MM.1S (cell line): Measurements from ENCODE around the gene MPZL2.

Experiments used
- DNase-seq: peaks from one replicate; pipeline ENCODE4 v3.0.0-alpha.2; 2015
- H2AFZ ChIP-seq: fragments of 300-600 bp; sonication (generic); 2 replicates; pipeline ENCODE4 v1.6.0; 2016; ENCODE audit warnings: antibody characterized with exemption, low read length
- H3F3A ChIP-seq: fragments of 300-600 bp; sonication (generic); 2 replicates; pipeline ENCODE4 v1.6.1; 2016; ENCODE audit warnings: mild to moderate bottlenecking, antibody characterized with exemption, low read length, moderate library complexity, mixed read lengths; ENCODE audit not compliant: insufficient read depth
- H3K27ac ChIP-seq: fragments of 300-600 bp; sonication (generic); 2 replicates; pipeline ENCODE4 v1.5.1; 2016; ENCODE audit warnings: mild to moderate bottlenecking, low read length
- H3K27me3 ChIP-seq: fragments of 300-600 bp; sonication (generic); replicated peaks from 2 replicates; pipeline ENCODE4 v1.6.0; 2016; ENCODE audit warnings: low read length; ENCODE audit not compliant: insufficient read depth
- H3K36me3 ChIP-seq: fragments of 300-600 bp; sonication (generic); replicated peaks from 2 replicates; pipeline ENCODE4 v1.6.1; 2016; ENCODE audit warnings: mild to moderate bottlenecking, low read length, mixed read lengths; ENCODE audit not compliant: insufficient read depth
- H3K4me1 ChIP-seq: fragments of 300-600 bp; sonication (generic); 2 replicates; pipeline ENCODE4 v1.6.1; 2016; ENCODE audit warnings: low read length, mixed read lengths
- H3K4me2 ChIP-seq: fragments of 300-600 bp; sonication (generic); 2 replicates; pipeline ENCODE4 v1.6.0; 2016; ENCODE audit warnings: low read depth, low read length
- H3K4me3 ChIP-seq: fragments of 300-600 bp; sonication (generic); 2 replicates; pipeline ENCODE4 v1.5.1; 2016; ENCODE audit warnings: low read length, mixed read lengths
- H3K79me2 ChIP-seq: fragments of 300-600 bp; sonication (generic); 2 replicates; pipeline ENCODE4 v1.6.1; 2016; ENCODE audit warnings: mixed run types, low read length, mixed read lengths
- H3K9ac ChIP-seq: fragments of 300-600 bp; sonication (generic); 2 replicates; pipeline ENCODE4 v1.6.1; 2016; ENCODE audit warnings: low read length, mixed read lengths
- H3K9me2 ChIP-seq: fragments of 300-600 bp; sonication (generic); replicated peaks from 2 replicates; pipeline ENCODE4 v1.6.1; 2016; ENCODE audit warnings: mild to moderate bottlenecking, low read length, mixed read lengths; ENCODE audit not compliant: insufficient read depth
- H3K9me3 ChIP-seq: fragments of 300-600 bp; sonication (generic); replicated peaks from 2 replicates; pipeline ENCODE4 v1.6.1; 2016; ENCODE audit warnings: mild to moderate bottlenecking, low read length, mixed read lengths; ENCODE audit not compliant: insufficient read depth
- H4K20me1 ChIP-seq: fragments of 300-600 bp; sonication (generic); 2 replicates; pipeline ENCODE4 v1.6.1; 2016; ENCODE audit warnings: mild to moderate bottlenecking, low read length, moderate library complexity, mixed read lengths; ENCODE audit not compliant: insufficient read depth
- CTCF ChIP-seq: fragments of 300-600 bp; sonication (generic); IDR thresholded peaks from 2 replicates; pipeline ENCODE4 v1.5.1; 2016; ENCODE audit warnings: antibody characterized with exemption, low read length, mixed read lengths
- EZH2 ChIP-seq: fragments of 300-600 bp; sonication (generic); optimal IDR thresholded peaks from 2 replicates; pipeline ENCODE3; 2017; ENCODE audit warnings: low read depth, mild to moderate bottlenecking, antibody characterized with exemption, low read length, mixed read lengths
- EZH2phosphoT487 ChIP-seq: fragments of 300-600 bp; sonication (generic); IDR thresholded peaks from 2 replicates; pipeline ENCODE4 v1.6.1; 2018; ENCODE audit warnings: antibody characterized with exemption, low read length

The MPZL2 gene

GRCh38 chr11:118247041-118247440 lies 17.1 kb downstream of the MPZL2 start:
- Histone ChIP-seq H3K27me3 (no peaks in the 10 kb centered on the region), H3F3A (no peaks in the 10 kb centered on the region), H3K36me3 (no peaks in the 10 kb centered on the region), H3K79me2 (peaks cover 14% of the 10 kb centered on the region), H3K9me2 (no peaks in the 10 kb centered on the region), H3K9ac (no peak overlapping the region), H3K9me3 (no peaks in the 10 kb centered on the region), H4K20me1 (no peaks in the 10 kb centered on the region), H3K4me3 (no peak overlapping the region), H3K4me2 (no peak overlapping the region), H3K4me1 (no peaks in the 10 kb centered on the region), H2AFZ (no peak overlapping the region), H3K27ac (no peak overlapping the region)
- TF ChIP-seq EZH2phosphoT487 (no peak), EZH2 (no peak), CTCF (no peak)
- DNase-seq, result no peak

GRCh38 chr11:118245936-118246562 lies 18.0 kb downstream of the MPZL2 start:
- Histone ChIP-seq H3K4me3 (no peak overlapping the region), H3K4me2 (no peak overlapping the region), H3K9ac (no peak overlapping the region), H4K20me1 (no peaks in the 10 kb centered on the region), H3K4me1 (no peaks in the 10 kb centered on the region), H3K27ac (no peak overlapping the region), H3F3A (no peaks in the 10 kb centered on the region), H3K9me2 (no peaks in the 10 kb centered on the region), H2AFZ (no peak overlapping the region), H3K9me3 (no peaks in the 10 kb centered on the region), H3K27me3 (no peaks in the 10 kb centered on the region), H3K79me2 (peaks cover 7% of the 10 kb centered on the region), H3K36me3 (no peaks in the 10 kb centered on the region)
- no peak for DNase-seq
- no peak for TF ChIP-seq EZH2phosphoT487
- no peak for TF ChIP-seq EZH2
- no peak for TF ChIP-seq CTCF

- Histone ChIP-seq H3K27me3 (no peaks in the 10 kb centered on the region), H3K36me3 (no peaks in the 10 kb centered on the region), H3K9me2 (no peaks in the 10 kb centered on the region), H3F3A (no peaks in the 10 kb centered on the region), H3K79me2 (no peaks in the 10 kb centered on the region), H2AFZ (no peak overlapping the region), H3K27ac (no peak overlapping the region), H3K4me1 (no peaks in the 10 kb centered on the region), H4K20me1 (no peaks in the 10 kb centered on the region), H3K9me3 (no peaks in the 10 kb centered on the region), H3K4me3 (no peak overlapping the region), H3K9ac (no peak overlapping the region), H3K4me2 (no peak overlapping the region)
- TF ChIP-seq EZH2, result no peak
- TF ChIP-seq EZH2phosphoT487, result no peak
- TF ChIP-seq CTCF, result no peak
- DNase-seq, result no peak
These were observed 19.9 kb downstream of the MPZL2 start for GRCh38 chr11:118243993-118244762.
